Kidney epithelial cell (primary cell): ENCODE data around the gene ITGB6. TPM values are rescaled to one million over a fixed set of nuclear protein-coding genes. Genes with fewer than 3 reads are reported as not detected.
"Not testable (repeated sequence)": the region's sequence is repeated elsewhere in the genome, so short reads cannot be mapped to it uniquely, and the experiment has no call there.

Experiments
- DNase-seq: peaks from one replicate; pipeline ENCODE4 v3.0.0-alpha.2; 2010; ENCODE audit warnings: low read depth
- H3K27me3 ChIP-seq: 2 replicates; pipeline ENCODE4 v1.6.0; 2011; ENCODE audit warnings: low read length; ENCODE audit not compliant: control insufficient read depth, insufficient read depth
- H3K36me3 ChIP-seq: 2 replicates; pipeline ENCODE4 v1.5.1; 2011; ENCODE audit warnings: low read length; ENCODE audit not compliant: control insufficient read depth, insufficient read depth
- H3K4me3 ChIP-seq: 2 replicates; pipeline ENCODE4 v1.5.1; 2011; ENCODE audit warnings: low read depth, mild to moderate bottlenecking, control low read depth, low read length
- CTCF ChIP-seq: IDR thresholded peaks from 2 replicates; pipeline ENCODE4 v1.5.1; 2011; ENCODE audit warnings: mild to moderate bottlenecking, moderate library complexity, low read length, control low read depth, inconsistent platforms; ENCODE audit not compliant: insufficient read depth, poor library complexity, severe bottlenecking
- total RNA-seq: library from RNA; depleted of rRNA; stranded (reverse); fragments of >200 nt; gene quantifications from 2 replicates; pipeline ENCODE4 v1.2.3, GENCODE V29; 2015

The ITGB6 gene
- total RNA-seq, 1 donor from 2014 or later, result 68.5 TPM

GRCh38 chr2:160194946-160195345 is 5.1 kb downstream of the ITGB6 start:
- H3K36me3 ChIP-seq, result no peaks in the 10 kb centered on the region
- TF ChIP-seq CTCF, result no peak
- H3K4me3 ChIP-seq, result no peak overlapping the region
- no peaks in the 10 kb centered on the region for H3K27me3 ChIP-seq
- DNase-seq, result no peak

- no peak overlapping the region for H3K4me3 ChIP-seq
- no peak for TF ChIP-seq CTCF
- DNase-seq, result no peak
- H3K36me3 ChIP-seq, result no peaks in the 10 kb centered on the region
- H3K27me3 ChIP-seq, result no peaks in the 10 kb centered on the region
Measured at GRCh38 chr2:160194351-160194750, 5.7 kb downstream of the ITGB6 start.

- DNase-seq, H3K4me3 ChIP-seq, H3K27me3 ChIP-seq, H3K36me3 ChIP-seq: not testable (repeated sequence)
Measured at GRCh38 chr2:160181146-160181836, 18.8 kb downstream of the ITGB6 start.

- H3K36me3 ChIP-seq, H3K27me3 ChIP-seq, H3K4me3 ChIP-seq, DNase-seq: not testable (repeated sequence)
Measured at GRCh38 chr2:160180690-160181089, 19.4 kb downstream of the ITGB6 start.

- H3K36me3 ChIP-seq, result no peaks in the 10 kb centered on the region
Measured at GRCh38 chr2:160180172-160180571, 19.9 kb downstream of the ITGB6 start.

GRCh38 chr2:160175169-160176134 is 24.6 kb downstream of the ITGB6 start:
- DNase-seq, result no peak
- H3K4me3 ChIP-seq, result no peak overlapping the region
- TF ChIP-seq CTCF, result no peak
- H3K27me3 ChIP-seq, result no peaks in the 10 kb centered on the region
- H3K36me3 ChIP-seq, result no peaks in the 10 kb centered on the region

More at GRCh38 chr2:160180172-160180571, 19.9 kb downstream of the ITGB6 start:
- no peak for TF ChIP-seq CTCF
- Histone ChIP-seq H3K4me3 (no peak overlapping the region), H3K27me3 (no peaks in the 10 kb centered on the region)
- no peak for DNase-seq
